ENCODE measurements around the gene ATF7IP2. TPM values are rescaled to one million over a fixed set of nuclear protein-coding genes. Genes with fewer than 3 reads are reported as not detected.
A peak's percentile ranks its signal among the peaks of the same experiment; 100 is the strongest.

The ATF7IP2 gene
- total and polyA plus RNA-seq, 10 of the 15 experiments (the other 5 are each of a cell fraction or from before 2014, with no cell fraction given): 24.6 to 82.1 (median 51.9) TPM

GRCh38 chr16:10385725-10386516, at the start of gene ATF7IP2 (continued):
- TF ChIP-seq ZBTB4 (CRISPR knock-in tag; IDR thresholded peaks at IDR 0.05) (no peak), SMAD5 (IDR thresholded peaks at IDR 0.05; ENCODE audit: low read depth) (peak; percentile 80), MEF2B (IDR thresholded peaks at IDR 0.05; ENCODE audit: partially characterized antibody, poor library complexity, severe bottlenecking) (no peak), IRF5 (IDR thresholded peaks at IDR 0.05; ENCODE audit: borderline replicate concordance) (peak; percentile 22; the same call in 1 of the 2 replicates), EGR1 (IDR thresholded peaks at IDR 0.05; ENCODE audit: borderline replicate concordance in 1 of 2, low read depth in 2 of 2, low read length in 2 of 2) (peak in 1 of 2 experiments; percentile 43; a peak in 2 of 3 replicates), CREM (IDR thresholded peaks at IDR 0.05; ENCODE audit: low read depth) (peak; percentile 54), RELA (IDR thresholded peaks at IDR 0.05; ENCODE audit: borderline replicate concordance, partially characterized antibody) (peak; percentile 10), POLR2A (IDR thresholded peaks at IDR 0.05; ENCODE audit: low read depth, low read length) (peak; percentile 100), ATF7 (IDR thresholded peaks at IDR 0.05; ENCODE audit: low read depth) (0 out of 2 replicates have a peak, but pooled peaks have one; percentile 9), TCF3 (IDR thresholded peaks at IDR 0.05; ENCODE audit: borderline replicate concordance, insufficient read depth, low read depth, low read length) (no peak), EP300 (IDR thresholded peaks at IDR 0.05; ENCODE audit: borderline replicate concordance in 1 of 2, control insufficient read depth in 1 of 2, low read depth in 2 of 2, low read length in 2 of 2) (peak in 1 of 2 experiments; percentile 25; a peak in 1 of 4 replicates), NFYB (IDR thresholded peaks at IDR 0.05; ENCODE audit: insufficient read depth, low read depth, low read length) (peak; percentile 80; the same call in 1 of the 2 replicates), RAD21 (IDR thresholded peaks at IDR 0.05; ENCODE audit: insufficient read depth, low read depth, low read length) (no peak), RUNX3 (IDR thresholded peaks at IDR 0.05; ENCODE audit: low read length) (peak; percentile 82), HDAC6 (IDR thresholded peaks at IDR 0.05; ENCODE audit: unreplicated experiment) (peak; percentile 66), IRF3 (IDR thresholded peaks at IDR 0.05) (peak; percentile 42; the same call in 1 of the 2 replicates), MXI1 (IDR thresholded peaks at IDR 0.05; ENCODE audit: low read depth, low read length) (peak; percentile 43), NR2C2 (IDR thresholded peaks at IDR 0.05; ENCODE audit: borderline replicate concordance, control insufficient read depth, insufficient read length, low read depth) (no peak), RELB (IDR thresholded peaks at IDR 0.05; ENCODE audit: low read depth) (0 out of 2 replicates have a peak, but pooled peaks have one; percentile 37), ESRRA (IDR thresholded peaks at IDR 0.05; ENCODE audit: low read length) (no peak), GABPA (IDR thresholded peaks at IDR 0.05; ENCODE audit: low read depth) (peak; percentile 68), TCF12 (IDR thresholded peaks at IDR 0.05; ENCODE audit: low read depth, low read length) (0 out of 2 replicates have a peak, but pooled peaks have one; percentile 6)

All from GM12878 (cell line).